HG02798 (cell line): ENCODE measurements around the gene PCGF1.
"Not testable (repeated sequence)": the region's sequence is repeated elsewhere in the genome, so short reads cannot be mapped to it uniquely, and the experiment has no call there.

Source experiments
- ATAC-seq: cut with Tn5 transposase; IDR thresholded peaks from one replicate; pipeline ENCODE4 v1.9.1; 2021; ENCODE audit warnings: mild to moderate bottlenecking; ENCODE audit not compliant: unreplicated experiment, poor library complexity

PCGF1 gene

GRCh38 chr2:74481961-74482800 is 25.3 kb downstream of the PCGF1 start:
- ATAC-seq, result peak; percentile 42

- no peak for ATAC-seq
Measured at GRCh38 chr2:74481431-74481830, 26.1 kb downstream of the PCGF1 start.

GRCh38 chr2:74474899-74475298 is 32.6 kb downstream of the PCGF1 start:
- no peak for ATAC-seq

GRCh38 chr2:74474481-74474880 is 33.0 kb downstream of the PCGF1 start:
- ATAC-seq, result no peak

DNA sequence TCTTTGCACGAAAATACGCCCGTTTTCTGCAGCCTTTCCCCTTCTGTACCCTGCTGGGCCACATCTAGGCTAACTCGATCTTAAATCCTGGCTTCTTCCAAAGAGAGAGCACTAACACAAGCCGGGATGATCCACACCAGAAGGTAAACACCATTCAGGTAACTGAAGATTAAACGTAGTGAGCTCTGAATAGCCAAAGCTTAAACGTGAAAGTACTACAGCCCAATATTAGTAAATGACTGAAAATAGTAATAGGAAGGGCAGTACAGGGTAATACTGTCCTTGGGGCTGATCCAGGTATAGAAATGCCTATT is 34.6 kb downstream of the PCGF1 start:
- no peak for ATAC-seq

- ATAC-seq, result peak; percentile 94
Measured at GRCh38 chr2:74472086-74472944, 35.2 kb downstream of the PCGF1 start, which contains the start of gene MRPL53. TSS of gene MRPL53 (minus strand) at chr2:74472680. CDS start at chr2:74472660, 20 bp downstream.

- no peak for ATAC-seq
Measured at GRCh38 chr2:74471332-74472065, 36.0 kb downstream of the PCGF1 start.

- not testable (repeated sequence) for ATAC-seq
Measured at GRCh38 chr2:74470742-74471141, 36.8 kb downstream of the PCGF1 start.

GRCh38 chr2:74464406-74464805 is 43.1 kb downstream of the PCGF1 start:
- no peak for ATAC-seq

GRCh38 chr2:74462786-74463105 is 44.7 kb downstream of the PCGF1 start:
- ATAC-seq, result no peak

DNA sequence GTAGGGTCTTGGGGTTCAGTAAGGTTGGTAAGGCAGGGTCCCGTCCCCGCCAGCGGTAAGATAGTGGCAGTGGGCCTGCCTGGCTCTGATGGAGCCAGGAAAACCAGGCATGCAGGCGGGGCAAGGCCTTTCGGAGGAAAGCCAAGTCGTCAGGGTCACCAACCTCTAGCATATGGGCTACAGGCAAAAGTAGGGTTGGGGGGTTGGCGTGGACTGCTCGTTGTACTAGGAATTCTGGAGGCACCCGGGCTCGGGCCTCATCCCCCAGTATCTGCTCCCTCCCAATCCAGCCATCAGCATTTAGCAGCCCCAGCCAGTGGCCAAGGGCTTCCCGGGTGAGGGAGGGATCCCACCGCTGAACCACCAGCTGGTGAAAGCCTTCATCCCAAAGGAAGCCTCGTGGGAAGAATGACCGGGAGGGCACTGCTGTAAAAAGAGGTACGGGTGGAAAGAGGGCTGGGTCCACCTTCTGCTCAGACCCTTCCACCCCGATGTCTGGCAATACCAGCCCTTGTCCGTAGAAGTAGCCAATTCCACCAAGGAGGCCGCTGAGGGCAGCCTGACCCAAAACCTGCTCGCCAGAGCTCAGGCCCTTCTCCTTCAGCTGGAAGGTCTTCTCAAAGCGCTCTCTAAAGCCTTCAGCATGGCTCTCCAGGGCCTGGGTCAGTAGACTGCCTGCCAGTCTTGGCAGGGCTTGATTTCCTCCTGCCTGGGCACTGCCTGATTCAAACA is 45.3 kb downstream of the PCGF1 start:
- no peak for ATAC-seq

DNA sequence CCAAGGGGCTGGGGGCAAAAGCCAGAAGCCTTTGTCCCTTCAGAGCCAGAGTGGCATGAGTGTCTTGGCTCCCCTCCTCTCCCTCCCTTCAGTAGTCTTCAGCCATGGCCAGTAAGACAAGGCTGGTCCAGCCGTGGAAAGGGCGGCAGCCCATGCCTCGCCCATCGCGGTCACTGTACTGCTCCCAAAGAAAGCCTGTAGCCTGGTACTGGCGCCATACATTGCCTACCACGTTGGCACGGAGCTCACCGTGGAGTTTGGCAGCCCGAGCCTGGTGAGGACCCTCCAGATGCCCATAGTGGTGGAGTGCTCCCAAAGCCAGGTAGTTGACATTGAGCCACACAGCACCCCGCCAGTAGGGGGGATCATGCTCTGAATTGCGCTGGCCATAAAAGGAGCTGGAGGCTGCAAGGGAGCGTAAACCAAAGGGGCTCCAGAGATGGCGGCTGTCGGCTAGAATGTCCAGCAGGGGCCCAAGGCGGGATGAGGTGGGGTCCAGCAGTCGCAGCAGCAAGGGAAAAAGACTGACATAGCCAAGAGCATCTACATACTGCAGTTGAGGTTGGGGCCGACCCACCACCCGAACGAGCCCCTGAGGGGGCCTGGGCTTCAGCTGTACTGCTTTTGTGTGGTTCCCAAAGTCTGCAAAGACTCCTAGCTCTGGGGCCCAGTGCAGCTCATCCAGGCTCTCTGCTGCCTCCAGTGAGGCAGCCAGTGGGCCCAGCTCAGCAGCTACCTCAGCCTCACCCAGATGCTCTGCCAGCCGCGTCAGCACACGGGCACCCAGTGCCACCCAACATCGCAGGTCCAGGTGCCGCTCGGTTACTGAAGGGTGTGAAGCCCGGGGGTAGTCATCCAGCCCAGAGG is 46.1 kb downstream of the PCGF1 start:
- no peak for ATAC-seq

- ATAC-seq, result not testable (repeated sequence)
Measured at GRCh38 chr2:74460187-74460586, 47.3 kb downstream of the PCGF1 start.

- ATAC-seq, result not testable (repeated sequence)
Measured at GRCh38 chr2:74459503-74460118, 47.9 kb downstream of the PCGF1 start.

- no peak for ATAC-seq
Measured at GRCh38 chr2:74458938-74459363, 48.5 kb downstream of the PCGF1 start.

- peak; percentile 86 for ATAC-seq
Measured at GRCh38 chr2:74458132-74458937, 49.2 kb downstream of the PCGF1 start, which contains the start of gene WBP1. TSS of gene WBP1 (plus strand) at chr2:74458438. CDS start at chr2:74458603, 165 bp downstream.

DNA sequence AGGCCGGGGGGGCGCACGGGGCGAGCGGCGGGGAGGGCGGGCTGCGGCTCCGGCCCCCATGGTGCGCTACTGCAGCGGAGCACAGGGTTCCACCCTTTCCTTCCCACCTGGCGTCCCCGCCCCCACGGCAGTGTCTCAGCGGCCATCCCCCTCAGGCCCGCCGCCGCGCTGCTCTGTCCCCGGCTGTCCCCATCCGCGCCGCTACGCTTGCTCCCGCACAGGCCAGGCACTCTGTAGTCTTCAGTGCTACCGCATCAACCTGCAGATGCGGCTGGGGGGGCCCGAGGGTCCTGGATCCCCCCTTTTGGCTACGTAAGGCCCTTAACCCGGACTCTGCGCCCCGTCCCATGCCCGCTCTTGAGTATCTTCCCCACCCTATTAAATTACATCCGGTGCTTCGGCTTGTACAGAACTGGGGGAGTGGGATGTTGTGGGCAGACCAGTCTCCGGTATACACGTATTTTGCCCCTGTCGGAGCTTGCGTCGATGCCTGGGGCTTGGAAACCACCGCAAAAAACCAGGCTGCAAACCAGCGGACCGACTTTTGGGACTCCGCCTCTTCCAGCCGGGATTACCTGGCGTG is 49.9 kb downstream of the PCGF1 start:
- peak; percentile 41 for ATAC-seq
